Activated CD4-positive, alpha-beta T cell treated with anti-CD3 and anti-CD28 coated beads for 48 hours (primary cell): Measurements from ENCODE around the gene PRX.
"Not testable (repeated sequence)": the region's sequence is repeated elsewhere in the genome, so short reads cannot be mapped to it uniquely, and the experiment has no call there.

Experiments
- DNase-seq: peaks from one replicate; pipeline ENCODE4 v3.0.0-alpha.2; 2020

Gene PRX

GRCh38 chr19:40389404-40390083 lies 23.6 kb downstream of the PRX start:
- DNase-seq: no peak

- no peak for DNase-seq
Observed at GRCh38 chr19:40388481-40388880, 24.7 kb downstream of the PRX start.

- DNase-seq: no peak
Observed at GRCh38 chr19:40387155-40387554, 26.0 kb downstream of the PRX start.

DNA sequence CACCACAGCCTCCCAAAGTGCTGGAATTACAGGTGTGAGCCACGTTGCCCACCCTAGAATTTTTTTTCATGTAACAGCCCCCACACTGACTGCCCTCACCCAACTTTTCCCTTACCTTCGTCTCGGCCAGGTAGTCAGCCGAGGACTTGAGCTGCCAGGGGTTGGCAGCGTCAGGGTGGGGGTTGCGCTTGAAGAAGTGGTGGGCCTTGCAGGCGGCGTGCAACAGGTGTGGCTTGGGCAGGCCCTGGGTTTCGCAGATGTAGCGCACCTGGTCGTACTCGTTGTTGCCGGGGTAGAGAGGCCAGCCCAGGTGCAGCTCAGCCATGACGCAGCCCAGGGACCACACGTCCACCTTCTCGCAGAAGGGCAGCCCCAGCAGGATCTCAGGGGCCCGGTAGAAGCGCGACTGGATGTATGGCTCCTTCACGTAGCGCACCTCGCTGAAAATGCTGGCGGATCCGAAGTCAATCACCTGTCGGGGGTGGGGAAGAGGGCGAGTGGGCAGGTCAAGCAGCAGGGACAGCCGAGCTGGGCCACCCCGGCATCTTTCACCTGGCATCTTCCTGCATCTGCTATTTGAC lies 29.4 kb downstream of the PRX start:
- DNase-seq: no peak

DNA sequence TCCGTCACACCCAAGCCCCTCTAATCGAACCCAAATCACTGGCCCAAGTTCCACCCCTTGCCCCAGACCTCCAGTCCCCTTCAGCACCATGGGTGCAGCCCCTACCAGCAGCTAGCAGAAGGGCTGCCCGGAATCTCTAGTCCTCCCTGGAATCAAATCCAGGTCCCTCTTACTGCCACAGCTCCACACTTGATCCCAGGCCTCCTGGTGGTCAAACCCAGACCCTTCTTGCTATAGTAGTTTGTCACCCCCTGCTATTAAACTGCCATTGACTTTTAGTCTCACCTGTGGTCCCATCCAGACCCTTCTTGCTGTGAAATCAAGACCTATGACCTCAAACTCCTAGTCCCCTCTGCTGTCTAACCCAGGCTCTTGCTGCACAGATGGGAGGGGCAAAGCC lies 31.9 kb downstream of the PRX start:
- DNase-seq: no peak

DNA sequence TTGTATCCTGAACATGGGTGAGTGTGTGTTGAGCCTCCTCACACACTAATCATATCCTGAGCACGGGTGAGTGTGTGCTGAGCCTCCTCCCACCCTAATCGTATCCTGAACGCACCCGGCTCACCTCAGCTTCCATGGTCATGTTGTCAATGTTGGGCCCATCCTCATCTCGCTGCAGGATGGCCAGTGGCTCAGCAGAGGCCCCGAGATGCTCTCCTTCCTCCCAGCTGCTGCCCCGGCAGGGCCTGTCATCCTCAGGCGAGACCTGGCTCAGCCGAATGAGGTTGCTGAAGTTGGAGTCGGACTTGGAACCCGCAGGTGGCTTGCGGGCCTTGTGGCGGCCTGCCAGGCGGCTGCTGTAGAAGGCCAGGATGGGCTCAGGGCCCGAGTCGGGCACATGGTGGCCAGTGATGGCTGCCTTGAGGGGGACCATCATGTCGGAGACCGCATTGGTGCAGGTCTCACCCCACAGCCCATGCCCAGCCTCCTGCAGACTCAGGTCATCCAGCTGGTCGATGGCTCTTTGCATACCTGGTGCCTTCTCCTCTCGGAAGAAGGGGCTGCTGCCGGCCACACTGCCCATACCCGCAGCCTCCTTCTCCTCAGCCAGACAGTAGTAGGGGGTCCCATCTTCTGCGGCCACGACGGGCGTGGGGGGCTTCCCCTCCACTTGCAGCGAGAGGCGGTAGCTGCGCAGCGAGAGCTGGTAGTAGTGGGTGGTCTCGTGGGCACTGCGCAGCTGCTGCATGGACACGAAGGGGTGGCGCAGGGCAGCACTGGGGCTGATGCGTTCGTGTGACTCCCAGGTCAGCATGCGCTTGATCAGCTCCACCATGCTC lies 32.8 kb downstream of the PRX start:
- DNase-seq: no peak

DNA sequence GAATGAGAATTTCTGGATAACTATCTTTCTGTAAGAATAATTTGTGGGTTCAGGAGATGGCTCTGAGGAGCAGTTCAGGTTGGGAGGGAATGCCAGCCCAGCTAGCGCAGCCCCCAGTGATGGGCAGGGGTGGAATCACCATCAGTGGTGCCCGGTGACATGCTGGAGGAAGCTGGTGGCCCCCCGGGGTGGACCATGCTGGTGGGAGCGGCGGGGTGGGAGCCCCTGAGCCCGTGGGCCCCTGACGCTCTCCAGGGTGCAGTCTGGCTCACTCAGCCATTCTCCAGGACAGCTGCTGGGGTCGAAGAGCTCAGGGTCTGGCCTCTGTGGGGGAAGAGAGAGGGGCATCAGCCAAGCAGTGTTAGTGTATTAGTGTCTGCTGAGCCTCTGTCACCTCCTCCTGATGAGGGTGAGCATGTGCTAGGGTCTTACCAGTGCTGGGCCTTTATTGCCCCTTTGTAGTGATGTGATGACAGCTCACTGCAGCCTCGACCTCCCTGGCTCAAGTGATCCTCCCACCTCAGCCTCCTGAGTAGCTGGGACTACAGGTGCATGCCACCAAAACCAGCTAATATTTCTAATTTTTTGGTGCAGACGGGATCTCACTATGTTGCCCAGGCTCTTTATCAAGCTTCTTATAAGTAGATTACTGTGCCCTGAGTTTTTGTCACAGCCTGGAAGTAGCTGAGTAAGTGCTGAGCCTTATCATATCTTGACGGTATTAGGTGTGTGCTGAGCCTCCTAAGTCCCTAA lies 33.6 kb downstream of the PRX start:
- no peak for DNase-seq

DNA sequence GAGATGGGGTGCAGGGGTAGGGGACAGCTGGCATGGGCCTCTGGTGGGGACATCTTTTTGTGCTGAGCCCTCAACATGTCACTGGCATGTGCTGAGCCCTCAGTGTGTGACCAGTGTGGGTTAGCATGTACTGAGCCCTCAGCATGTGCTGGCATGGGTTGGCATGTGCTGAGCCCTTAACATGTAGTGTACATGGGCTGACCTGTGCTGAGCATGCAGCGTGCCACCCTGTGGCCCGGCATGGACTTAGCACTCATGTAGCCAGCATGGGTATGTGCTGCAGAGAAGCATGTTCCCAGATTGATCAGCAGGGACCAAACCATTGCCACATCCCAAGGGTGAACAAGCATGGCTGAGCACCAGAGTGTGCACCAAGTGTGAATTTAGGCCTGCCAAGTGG lies 34.7 kb downstream of the PRX start:
- no peak for DNase-seq

DNA sequence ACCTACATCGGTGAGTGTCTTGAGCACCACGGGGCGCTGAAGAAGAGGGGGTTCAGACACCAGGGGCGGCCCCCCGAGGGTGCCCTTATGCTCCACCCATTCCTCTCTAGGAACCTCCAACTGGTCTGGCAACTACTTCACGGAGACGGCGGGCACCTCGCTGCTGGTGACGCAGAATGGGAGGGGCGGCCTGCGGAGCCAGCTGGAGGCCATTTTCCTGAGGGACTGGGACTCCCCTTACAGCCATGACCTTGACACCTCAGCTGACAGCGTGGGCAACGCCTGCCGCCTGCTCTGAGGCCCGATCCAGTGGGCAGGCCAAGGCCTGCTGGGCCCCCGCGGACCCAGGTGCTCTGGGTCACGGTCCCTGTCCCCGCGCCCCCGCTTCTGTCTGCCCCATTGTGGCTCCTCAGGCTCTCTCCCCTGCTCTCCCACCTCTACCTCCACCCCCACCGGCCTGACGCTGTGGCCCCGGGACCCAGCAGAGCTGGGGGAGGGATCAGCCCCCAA lies 35.2 kb downstream of the PRX start:
- DNase-seq: no peak

DNA sequence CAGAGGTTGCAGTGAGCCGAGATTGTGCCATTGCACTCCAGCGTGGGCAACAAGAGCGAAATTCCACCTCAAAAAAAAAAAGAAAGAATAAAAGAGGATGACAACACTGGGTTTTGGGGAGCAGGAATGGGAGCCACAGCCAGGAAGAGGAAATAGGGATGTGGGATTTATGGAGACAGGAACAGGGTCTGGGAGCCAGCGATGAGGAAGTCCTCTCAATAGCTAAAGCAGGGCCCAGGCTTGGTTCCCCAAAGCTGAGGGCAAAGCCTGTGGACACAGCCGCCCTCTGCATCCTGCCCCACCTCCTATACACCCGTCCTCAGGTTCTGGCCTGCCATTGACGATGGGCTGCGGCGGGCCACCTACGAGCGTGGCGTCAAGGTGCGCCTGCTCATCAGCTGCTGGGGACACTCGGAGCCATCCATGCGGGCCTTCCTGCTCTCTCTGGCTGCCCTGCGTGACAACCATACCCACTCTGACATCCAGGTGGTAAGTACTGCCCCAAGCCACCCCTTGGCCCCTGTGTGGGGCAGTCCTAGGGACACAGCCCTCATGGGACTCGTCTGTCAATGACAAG lies 36.8 kb downstream of the PRX start:
- no peak for DNase-seq

- no peak for DNase-seq
Observed at GRCh38 chr19:40374084-40374483, 39.1 kb downstream of the PRX start.

GRCh38 chr19:40371802-40372122 lies 41.4 kb downstream of the PRX start:
- DNase-seq: no peak

DNA sequence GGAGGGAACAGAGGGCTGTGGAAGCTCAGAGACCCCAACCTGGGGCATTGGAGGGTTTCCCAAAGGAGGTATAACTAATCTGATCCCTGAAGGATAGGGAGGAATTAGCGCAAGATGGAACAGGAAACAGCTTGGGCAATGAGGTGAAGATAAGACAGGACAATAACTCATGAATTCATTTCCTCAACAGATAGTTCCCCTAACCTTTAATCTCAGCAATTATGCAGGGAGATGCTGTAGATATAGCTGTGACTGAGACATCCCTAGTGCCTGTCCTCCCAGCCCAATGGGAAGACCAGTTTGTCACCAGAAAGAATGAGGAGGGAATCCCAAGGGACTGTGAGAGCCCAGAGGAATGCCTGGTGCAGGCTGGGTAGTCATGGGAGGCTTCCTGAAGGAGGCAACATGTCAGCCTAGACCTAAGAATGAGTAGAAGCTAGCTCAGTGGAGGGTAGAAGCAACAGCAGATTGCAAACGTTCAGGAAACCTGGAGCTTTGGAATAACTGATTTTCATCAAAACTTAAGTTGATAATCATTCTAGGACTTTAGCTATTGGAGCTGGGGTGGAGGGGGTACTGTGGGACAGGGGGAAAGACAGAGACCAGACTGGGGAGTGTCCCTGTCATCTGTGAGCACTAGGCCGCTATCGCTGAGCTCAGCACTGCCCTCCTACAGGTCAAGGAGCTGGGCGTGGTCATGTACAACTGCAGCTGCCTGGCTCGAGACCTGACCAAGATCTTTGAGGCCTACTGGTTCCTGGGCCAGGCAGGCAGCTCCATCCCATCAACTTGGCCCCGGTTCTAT lies 42.0 kb downstream of the PRX start:
- no peak for DNase-seq

DNA sequence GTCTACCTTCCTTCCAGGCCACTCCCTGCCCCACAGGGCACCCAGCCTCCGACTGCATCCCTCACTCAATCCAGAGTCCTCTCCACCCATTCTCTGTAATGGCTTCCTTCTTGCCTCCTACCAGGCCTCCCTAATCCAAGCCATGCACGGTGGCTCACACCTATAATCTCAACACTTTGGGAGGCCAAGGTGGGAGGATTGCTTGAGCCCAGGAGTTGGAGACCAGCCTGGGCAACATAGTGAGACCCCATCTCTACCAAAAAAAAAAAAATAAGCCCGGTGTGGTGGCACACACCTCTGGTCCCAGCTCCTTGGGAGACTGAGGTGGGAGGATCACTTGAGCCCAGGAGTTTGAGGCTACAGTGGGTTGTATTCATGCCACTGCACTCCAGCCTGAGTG lies 42.9 kb downstream of the PRX start:
- DNase-seq: not testable (repeated sequence)

- DNase-seq: no peak
Observed at GRCh38 chr19:40369797-40370196, 43.4 kb downstream of the PRX start.

DNA sequence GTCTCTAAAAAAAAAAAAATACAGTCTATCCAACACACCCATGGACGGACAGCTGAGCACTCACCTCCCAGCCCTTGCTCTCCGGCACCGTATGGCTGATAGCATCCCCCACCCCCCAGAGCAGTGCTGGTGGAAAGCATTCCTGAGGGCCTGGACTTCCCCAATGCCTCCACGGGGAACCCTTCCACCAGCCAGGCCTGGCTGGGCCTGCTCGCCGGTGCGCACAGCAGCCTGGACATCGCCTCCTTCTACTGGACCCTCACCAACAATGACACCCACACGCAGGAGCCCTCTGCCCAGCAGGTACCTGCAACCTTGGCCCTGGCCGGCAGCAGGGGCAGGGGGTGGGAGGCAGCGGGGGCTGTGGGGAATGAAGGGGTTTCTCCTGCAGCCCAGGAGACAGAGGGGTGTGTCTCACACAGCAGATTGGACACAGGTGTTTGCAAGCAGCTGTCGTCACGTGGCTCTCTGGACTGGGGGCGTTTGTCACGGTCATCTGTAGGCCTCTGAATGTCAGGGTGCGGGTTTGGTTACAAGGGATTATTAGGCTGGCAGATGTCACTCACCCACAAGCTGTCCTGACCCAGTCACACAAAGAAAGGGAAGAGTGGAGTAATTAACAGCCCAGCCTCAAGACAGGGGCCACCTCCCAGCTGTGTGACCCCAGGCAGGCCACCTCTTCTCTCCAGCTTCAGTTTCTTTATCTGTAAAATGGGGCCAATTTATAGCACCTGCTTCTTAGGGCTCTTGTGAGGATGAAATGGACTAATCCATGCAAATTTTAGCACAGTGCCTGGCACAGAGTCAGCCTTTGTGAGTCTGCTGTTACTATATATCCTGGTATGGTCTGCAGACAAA lies 45.4 kb downstream of the PRX start:
- DNase-seq: no peak

DNA sequence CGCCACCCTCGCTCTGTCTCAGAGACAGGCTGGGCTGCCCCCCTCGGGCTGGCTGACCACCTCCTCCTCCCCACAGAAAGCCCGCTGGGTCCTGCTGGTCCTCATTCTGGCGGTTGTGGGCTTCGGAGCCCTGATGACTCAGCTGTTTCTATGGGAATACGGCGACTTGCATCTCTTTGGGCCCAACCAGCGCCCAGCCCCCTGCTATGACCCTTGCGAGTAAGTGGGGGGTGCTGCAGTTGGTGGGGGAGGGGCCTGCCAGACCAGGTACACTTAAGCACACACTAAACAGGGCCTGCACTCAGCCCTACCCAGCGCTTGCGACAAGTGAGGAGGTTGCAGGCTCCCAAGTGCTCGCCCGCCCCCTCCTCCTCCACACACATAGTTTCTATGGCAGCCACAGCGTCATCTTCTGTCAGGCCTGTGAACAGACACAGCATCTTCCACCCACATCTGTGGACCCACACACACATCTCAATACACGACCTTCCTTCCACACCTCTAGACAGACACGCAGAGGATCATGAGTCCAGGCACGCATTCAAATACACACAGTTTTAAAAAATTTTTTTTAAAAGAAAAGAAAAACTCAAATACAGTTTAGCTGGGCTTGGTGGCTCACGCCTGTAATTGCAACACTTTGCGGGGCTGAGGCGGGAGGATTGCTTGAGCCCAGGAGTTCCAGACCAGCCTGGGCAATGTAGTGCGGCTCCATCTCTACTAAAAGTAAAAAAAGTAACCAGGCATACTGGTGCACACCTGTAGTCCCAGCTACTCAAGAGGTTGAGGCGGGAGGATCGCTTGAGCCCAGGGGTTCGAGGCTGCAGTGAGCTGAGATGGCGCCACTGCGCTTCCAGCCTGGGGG lies 46.2 kb downstream of the PRX start:
- no peak for DNase-seq

- peak; percentile 76 for DNase-seq
Observed at GRCh38 chr19:40365613-40366401, 47.4 kb downstream of the PRX start.

DNA sequence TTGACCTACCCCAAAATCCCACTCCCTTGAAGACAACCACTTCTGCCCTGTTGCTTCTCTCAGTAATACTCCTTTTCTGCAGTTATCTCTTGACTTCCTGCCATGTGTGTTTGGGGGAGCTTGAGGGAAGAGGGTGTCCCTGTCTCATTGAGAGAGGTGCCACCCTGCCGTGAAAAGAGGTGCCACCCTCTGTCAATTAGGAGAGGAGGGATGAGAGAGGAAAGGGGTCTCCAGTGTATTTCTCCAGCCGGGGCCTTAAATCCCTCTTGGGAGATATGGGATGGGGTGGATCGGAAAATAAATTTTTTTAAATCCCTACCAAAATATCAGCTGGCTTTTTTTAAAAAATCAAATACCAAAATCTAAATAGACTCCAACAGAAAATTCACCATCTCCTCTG lies 48.2 kb downstream of the PRX start:
- no peak for DNase-seq
